NCI-H128 (cell line): ENCODE data around the gene XAGE5.
"Not testable (repeated sequence)": the region's sequence is repeated elsewhere in the genome, so short reads cannot be mapped to it uniquely, and the experiment has no call there.

Experiments
- DNase-seq: peaks from one replicate; lab custom pipeline; 2025; ENCODE audit not compliant: unreplicated experiment; lab: John Stamatoyannopoulos, UW

Gene XAGE5

GRCh38 chrX:52811065-52811625, at the start of gene XAGE5:
Gene XAGE5, plus strand, starts transcription at chrX:52811287. Its CDS starts 1,280 bp downstream, at chrX:52812567.
- DNase-seq = no peak

- DNase-seq = not testable (repeated sequence)
These were observed 45.1 kb upstream of the XAGE5 start for GRCh38 chrX:52765983-52766382.

- DNase-seq = not testable (repeated sequence)
These were observed 37.6 kb upstream of the XAGE5 start for GRCh38 chrX:52773504-52773903.

GRCh38 chrX:52797327-52797726, 13.8 kb upstream of the XAGE5 start, which contains the start of gene SPANXN5:
Gene SPANXN5, minus strand, starts transcription at chrX:52797427. Its CDS starts 79 bp downstream, at chrX:52797348.
- not testable (repeated sequence) for DNase-seq

GRCh38 chrX:52804876-52805275, 6.2 kb upstream of the XAGE5 start:
- not testable (repeated sequence) for DNase-seq

- no peak for DNase-seq
These were observed 8.7 kb downstream of the XAGE5 start for GRCh38 chrX:52819788-52820187.

- no peak for DNase-seq
These were observed 10.1 kb downstream of the XAGE5 start for GRCh38 chrX:52821079-52821760.

- DNase-seq = no peak
These were observed 13.5 kb downstream of the XAGE5 start for GRCh38 chrX:52824608-52825007.

GRCh38 chrX:52830551-52830950, 19.5 kb downstream of the XAGE5 start:
- DNase-seq = no peak

- DNase-seq = no peak
These were observed 28.1 kb downstream of the XAGE5 start for GRCh38 chrX:52839137-52839536.

GRCh38 chrX:52843619-52844018, 32.5 kb downstream of the XAGE5 start:
- not testable (repeated sequence) for DNase-seq

- DNase-seq = no peak
These were observed 41.2 kb downstream of the XAGE5 start for GRCh38 chrX:52852110-52852860.

- not testable (repeated sequence) for DNase-seq
These were observed 46.0 kb downstream of the XAGE5 start for GRCh38 chrX:52856991-52857525.

- DNase-seq = no peak
These were observed 54.4 kb downstream of the XAGE5 start for GRCh38 chrX:52865343-52865998.
